K562 (cell line): ENCODE results near the gene CLCF1. TPM values are rescaled to one million over a fixed set of nuclear protein-coding genes. Genes with fewer than 3 reads are reported as not detected.

Source experiments
- CCNT2 ChIP-seq: IDR thresholded peaks from 2 replicates; pipeline ENCODE4 v1.6.1; 2011; ENCODE audit warnings: borderline replicate concordance, low read depth, mild to moderate bottlenecking, moderate library complexity, mixed read lengths, low read length; ENCODE audit not compliant: insufficient read length; ENCODE audit errors: extremely low read depth
- CTBP1 ChIP-seq: fragments of 450-650 bp; IDR thresholded peaks from 2 replicates; pipeline ENCODE4 v1.6.1; 2016; ENCODE audit warnings: borderline replicate concordance
- CXXC5 ChIP-seq: fragments of 250-450 bp; sonication (Bioruptor Pico); IDR thresholded peaks from 2 replicates; pipeline ENCODE4 v1.8.0; 2022; ENCODE audit warnings: inconsistent platforms, mild to moderate bottlenecking, moderate library complexity
- E2F5 ChIP-seq: sonication (generic); formaldehyde crosslinking; IDR thresholded peaks from 2 replicates; pipeline ENCODE4 v1.8.0; 2022; ENCODE audit warnings: mild to moderate bottlenecking, missing genetic modification reagents
- ELF1 ChIP-seq: fragments of 200-800 bp; sonication (Bioruptor generic); IDR thresholded peaks from 2 replicates; pipeline ENCODE4 v1.6.1; 2016; ENCODE audit warnings: missing genetic modification characterization, missing compliant biosample characterization
- ETS1 ChIP-seq: conservative IDR thresholded peaks from 2 replicates; pipeline ENCODE4 v1.6.1; 2011; ENCODE audit warnings: low read depth, mild to moderate bottlenecking, low read length; ENCODE audit not compliant: control insufficient read depth
- JUN ChIP-seq, 2 experiments: sonication (generic) in 1 of 2; formaldehyde crosslinking in 1 of 2; IDR thresholded peaks; 2 replicates each; pipeline versions ENCODE4 v1.6.1 to v1.8.0; 2012 to 2022; ENCODE audit warnings: borderline replicate concordance in 2 of 2, mild to moderate bottlenecking in 2 of 2, improper control_type of control experiment in 1 of 2, low read depth in 1 of 2, low read length in 1 of 2, missing genetic modification reagents in 1 of 2
- NRF1 ChIP-seq, 2 experiments: fragments of 450-650 bp; IDR thresholded peaks in 1 of 2; conservative IDR thresholded peaks in 1 of 2; 2 replicates each; pipeline ENCODE4 v1.6.1; 2014; ENCODE audit warnings: mild to moderate bottlenecking in 2 of 2
- OTX1 ChIP-seq: fragments of 450-650 bp; formaldehyde crosslinking; IDR thresholded peaks from 2 replicates; pipeline ENCODE4 v1.4.0; 2022; ENCODE audit warnings: mild to moderate bottlenecking
- TARDBP ChIP-seq: fragments of 450-650 bp; IDR thresholded peaks from 2 replicates; pipeline ENCODE4 v1.6.1; 2016
- ZKSCAN1 ChIP-seq: fragments of 150-350 bp; IDR thresholded peaks from 2 replicates; pipeline ENCODE4 v1.6.1; 2016; ENCODE audit warnings: low read depth, low read length
- ZNF143 ChIP-seq: sonication (generic); formaldehyde crosslinking; IDR thresholded peaks from 2 replicates; pipeline ENCODE4 v1.9.0; 2022; ENCODE audit warnings: mild to moderate bottlenecking, missing genetic modification reagents
- polyA plus RNA-seq, 8 experiments: library from polyadenylated mRNA; depleted of rRNA in 4 of 8; stranded (reverse) in 5 of 8; unstranded in 3 of 8; fragments of >200 nt; fragmentation: Nextera tagmentation in 2 of 8; fragmentation: Illumina TruSeq in 1 of 8; extraction: Ambion mirVana in 2 of 8; extraction: Trizol in 1 of 8; gene quantifications; 2 replicates each; pipeline versions ENCODE4 v1.2.1 to v1.2.3, GENCODE V29; 2011 to 2014; ENCODE audit warnings: inconsistent platforms in 1 of 8, missing spikeins in 1 of 8
- total RNA-seq, 7 experiments: library from RNA; depleted of rRNA in 6 of 7; stranded (reverse); fragments of >200 nt in 6 of 7; fragmentation: Illumina TruSeq in 2 of 7; extraction: Trizol in 2 of 7; gene quantifications; 2 replicates each; pipeline versions ENCODE4 v1.2.1 to v1.2.3, GENCODE V29; 2011 to 2021; ENCODE audit warnings: low replicate concordance in 1 of 7
- TF ChIP-seq, protein P1 (sequence below), 2 experiments: fragments of 450-650 bp; formaldehyde crosslinking in 1 of 2; IDR thresholded peaks; 2 replicates each; pipeline versions ENCODE4 v1.4.0 to v1.6.1; 2014 to 2020; ENCODE audit warnings: mild to moderate bottlenecking in 2 of 2, borderline replicate concordance in 1 of 2, low read depth in 1 of 2
- TF ChIP-seq, protein P2 (sequence below): sonication (generic); formaldehyde crosslinking; IDR thresholded peaks from 2 replicates; pipeline ENCODE4 v1.8.1; 2023; ENCODE audit warnings: mild to moderate bottlenecking, missing genetic modification reagents, moderate library complexity

Gene CLCF1
- total and polyA plus RNA-seq, 9 of the 15 experiments (the other 6 are each of a cell fraction or from before 2014, with no cell fraction given), result 0.49 to 5.8 (median 3.0) TPM

GRCh38 chr11:67317205-67317887 lies 56.1 kb downstream of the CLCF1 start (continued):
- TF ChIP-seq JUN (IDR thresholded peaks at IDR 0.05; ENCODE audit: borderline replicate concordance, low read depth, low read length), result 0 out of 2 replicates have a peak, but pooled peaks have one; percentile 7
- peak; percentile 50; the same call in 1 of the 2 replicates for TF ChIP-seq JUN (CRISPR knock-in tag; IDR thresholded peaks at IDR 0.05; ENCODE audit: borderline replicate concordance)
- peak; percentile 12; the same call in 1 of the 2 replicates for TF ChIP-seq ZKSCAN1
- TF ChIP-seq, protein P1, sequence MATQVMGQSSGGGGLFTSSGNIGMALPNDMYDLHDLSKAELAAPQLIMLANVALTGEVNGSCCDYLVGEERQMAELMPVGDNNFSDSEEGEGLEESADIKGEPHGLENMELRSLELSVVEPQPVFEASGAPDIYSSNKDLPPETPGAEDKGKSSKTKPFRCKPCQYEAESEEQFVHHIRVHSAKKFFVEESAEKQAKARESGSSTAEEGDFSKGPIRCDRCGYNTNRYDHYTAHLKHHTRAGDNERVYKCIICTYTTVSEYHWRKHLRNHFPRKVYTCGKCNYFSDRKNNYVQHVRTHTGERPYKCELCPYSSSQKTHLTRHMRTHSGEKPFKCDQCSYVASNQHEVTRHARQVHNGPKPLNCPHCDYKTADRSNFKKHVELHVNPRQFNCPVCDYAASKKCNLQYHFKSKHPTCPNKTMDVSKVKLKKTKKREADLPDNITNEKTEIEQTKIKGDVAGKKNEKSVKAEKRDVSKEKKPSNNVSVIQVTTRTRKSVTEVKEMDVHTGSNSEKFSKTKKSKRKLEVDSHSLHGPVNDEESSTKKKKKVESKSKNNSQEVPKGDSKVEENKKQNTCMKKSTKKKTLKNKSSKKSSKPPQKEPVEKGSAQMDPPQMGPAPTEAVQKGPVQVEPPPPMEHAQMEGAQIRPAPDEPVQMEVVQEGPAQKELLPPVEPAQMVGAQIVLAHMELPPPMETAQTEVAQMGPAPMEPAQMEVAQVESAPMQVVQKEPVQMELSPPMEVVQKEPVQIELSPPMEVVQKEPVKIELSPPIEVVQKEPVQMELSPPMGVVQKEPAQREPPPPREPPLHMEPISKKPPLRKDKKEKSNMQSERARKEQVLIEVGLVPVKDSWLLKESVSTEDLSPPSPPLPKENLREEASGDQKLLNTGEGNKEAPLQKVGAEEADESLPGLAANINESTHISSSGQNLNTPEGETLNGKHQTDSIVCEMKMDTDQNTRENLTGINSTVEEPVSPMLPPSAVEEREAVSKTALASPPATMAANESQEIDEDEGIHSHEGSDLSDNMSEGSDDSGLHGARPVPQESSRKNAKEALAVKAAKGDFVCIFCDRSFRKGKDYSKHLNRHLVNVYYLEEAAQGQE (IDR thresholded peaks at IDR 0.05; ENCODE audit: borderline replicate concordance), result peak; percentile 96
- TF ChIP-seq, protein P1 (CRISPR knock-in tag; IDR thresholded peaks at IDR 0.05; ENCODE audit: low read depth), result 0 out of 2 replicates have a peak, but pooled peaks have one; percentile 56
- peak; percentile 81; the same call in 1 of the 2 replicates for TF ChIP-seq ETS1
- TF ChIP-seq CXXC5 (CRISPR knock-in tag), result peak; percentile 59
- 0 out of 2 replicates have a peak, but pooled peaks have one; percentile 11 for TF ChIP-seq E2F5 (CRISPR knock-in tag)
- peak; percentile 77 for TF ChIP-seq CCNT2
- TF ChIP-seq CTBP1, result peak; percentile 89
- peak; percentile 48; the same call in 1 of the 2 replicates for TF ChIP-seq TARDBP
- peak; percentile 96 to 98 for TF ChIP-seq NRF1 (conservative IDR thresholded peaks at IDR 0.05 in 1 of 2, IDR thresholded peaks at IDR 0.05 in 1 of 2)
- TF ChIP-seq, protein P2, sequence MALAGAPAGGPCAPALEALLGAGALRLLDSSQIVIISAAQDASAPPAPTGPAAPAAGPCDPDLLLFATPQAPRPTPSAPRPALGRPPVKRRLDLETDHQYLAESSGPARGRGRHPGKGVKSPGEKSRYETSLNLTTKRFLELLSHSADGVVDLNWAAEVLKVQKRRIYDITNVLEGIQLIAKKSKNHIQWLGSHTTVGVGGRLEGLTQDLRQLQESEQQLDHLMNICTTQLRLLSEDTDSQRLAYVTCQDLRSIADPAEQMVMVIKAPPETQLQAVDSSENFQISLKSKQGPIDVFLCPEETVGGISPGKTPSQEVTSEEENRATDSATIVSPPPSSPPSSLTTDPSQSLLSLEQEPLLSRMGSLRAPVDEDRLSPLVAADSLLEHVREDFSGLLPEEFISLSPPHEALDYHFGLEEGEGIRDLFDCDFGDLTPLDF, result no peak; the same call in 1 of the 2 replicates
- no peak for TF ChIP-seq OTX1
- TF ChIP-seq ELF1 (tag), result peak; percentile 94
- TF ChIP-seq ZNF143 (CRISPR knock-in tag), result peak; percentile 93
